ENCODE measurements around the gene GIPC2. TPM values are rescaled to one million over a fixed set of nuclear protein-coding genes. Genes with fewer than 3 reads are reported as not detected.
A peak's percentile ranks its signal among the peaks of the same experiment; 100 is the strongest.

The GIPC2 gene
- polyA plus RNA-seq, 1 experiment: 0.04 TPM

- no peak overlapping the region for H3K4me3 ChIP-seq (ENCODE audit: low read depth, low read length)
- DNase-seq (ENCODE audit: low read depth): no peak
- ChIA-PET POLR2A (no interaction called here), CTCF (interaction anchor here (1.1 to 1.5 kb wide), 2 partner anchors 15 to 48 kb away, joined by 3 to 6 read pairs; no protein-coding TSS in a partner anchor)
- H3K36me3 ChIP-seq (ENCODE audit: control insufficient read depth, insufficient read depth, low read length): no peaks in the 10 kb centered on the region
- H3K27me3 ChIP-seq (ENCODE audit: control insufficient read depth, insufficient read depth, low read length): no peaks in the 10 kb centered on the region
- no peak for TF ChIP-seq CTCF (IDR thresholded peaks at IDR 0.05; ENCODE audit: insufficient read depth, low read depth, low read length)
Measured at GRCh38 chr1:78177708-78178270, 132.0 kb downstream of the GIPC2 start.

- H3K4me3 ChIP-seq (ENCODE audit: low read depth, low read length): no peak overlapping the region
- DNase-seq (ENCODE audit: low read depth): no peak
- CTCF ChIA-PET: no interaction called here
- H3K27me3 ChIP-seq (ENCODE audit: control insufficient read depth, insufficient read depth, low read length): no peaks in the 10 kb centered on the region
- no peak for TF ChIP-seq CTCF (IDR thresholded peaks at IDR 0.05; ENCODE audit: insufficient read depth, low read depth, low read length)
- POLR2A ChIA-PET: interaction anchor here (0.6 kb wide), 1 partner anchor 365 kb away, joined by 4 read pairs; no protein-coding TSS in a partner anchor
- no peaks in the 10 kb centered on the region for H3K36me3 ChIP-seq (ENCODE audit: control insufficient read depth, insufficient read depth, low read length)
Measured at GRCh38 chr1:78178816-78179215, 133.1 kb downstream of the GIPC2 start.

- POLR2A ChIA-PET: no interaction called here
- no peak for DNase-seq (ENCODE audit: low read depth)
- CTCF ChIA-PET: no interaction called here
- H3K27me3 ChIP-seq (ENCODE audit: control insufficient read depth, insufficient read depth, low read length): no peaks in the 10 kb centered on the region
- no peak overlapping the region for H3K4me3 ChIP-seq (ENCODE audit: low read depth, low read length)
- TF ChIP-seq CTCF (IDR thresholded peaks at IDR 0.05; ENCODE audit: insufficient read depth, low read depth, low read length): no peak
- H3K36me3 ChIP-seq (ENCODE audit: control insufficient read depth, insufficient read depth, low read length): no peaks in the 10 kb centered on the region
Measured at GRCh38 chr1:78184460-78185072, 138.8 kb downstream of the GIPC2 start.

Small RNA genes lying within 50 kb of the gene (small RNA-seq; reads per million reads assigned to genes)
- gene AC103591.3 (ENCODE audit: insufficient read length, low read depth, low replicate concordance) (2.5 reads per million, percentile 26 among the genes with 10 or more reads in this experiment), gene RNA5SP22 (ENCODE audit: insufficient read length, low read depth, low replicate concordance) (not detected), gene RNU6-1102P (ENCODE audit: insufficient read length, low read depth, low replicate concordance) (not detected)

Other genes with a start within 250 kb of the GIPC2 start
- gene NEXN, start 157.3 kb upstream of the GIPC2 start, polyA plus RNA-seq (2011; rRNA removed): 7.8 and 16.9 TPM in 2 replicates
- gene FUBP1, start 66.9 kb upstream of the GIPC2 start, polyA plus RNA-seq (2011; rRNA removed): 79.0 and 96.2 TPM in 2 replicates
- 16.7 and 39.6 TPM in 2 replicates for gene DNAJB4, start 41.0 kb upstream of the GIPC2 start, polyA plus RNA-seq (2011; rRNA removed)